Measurements from ENCODE around the gene DGKQ. TPM values are rescaled to one million over a fixed set of nuclear protein-coding genes. Genes with fewer than 3 reads are reported as not detected.
A peak's percentile ranks its signal among the peaks of the same experiment; 100 is the strongest.
"Not testable (repeated sequence)": the region's sequence is repeated elsewhere in the genome, so short reads cannot be mapped to it uniquely, and the experiment has no call there.

Gene DGKQ
- total RNA-seq, 2 donors from 2014 or later = 10.8 to 11.9 TPM

DNA sequence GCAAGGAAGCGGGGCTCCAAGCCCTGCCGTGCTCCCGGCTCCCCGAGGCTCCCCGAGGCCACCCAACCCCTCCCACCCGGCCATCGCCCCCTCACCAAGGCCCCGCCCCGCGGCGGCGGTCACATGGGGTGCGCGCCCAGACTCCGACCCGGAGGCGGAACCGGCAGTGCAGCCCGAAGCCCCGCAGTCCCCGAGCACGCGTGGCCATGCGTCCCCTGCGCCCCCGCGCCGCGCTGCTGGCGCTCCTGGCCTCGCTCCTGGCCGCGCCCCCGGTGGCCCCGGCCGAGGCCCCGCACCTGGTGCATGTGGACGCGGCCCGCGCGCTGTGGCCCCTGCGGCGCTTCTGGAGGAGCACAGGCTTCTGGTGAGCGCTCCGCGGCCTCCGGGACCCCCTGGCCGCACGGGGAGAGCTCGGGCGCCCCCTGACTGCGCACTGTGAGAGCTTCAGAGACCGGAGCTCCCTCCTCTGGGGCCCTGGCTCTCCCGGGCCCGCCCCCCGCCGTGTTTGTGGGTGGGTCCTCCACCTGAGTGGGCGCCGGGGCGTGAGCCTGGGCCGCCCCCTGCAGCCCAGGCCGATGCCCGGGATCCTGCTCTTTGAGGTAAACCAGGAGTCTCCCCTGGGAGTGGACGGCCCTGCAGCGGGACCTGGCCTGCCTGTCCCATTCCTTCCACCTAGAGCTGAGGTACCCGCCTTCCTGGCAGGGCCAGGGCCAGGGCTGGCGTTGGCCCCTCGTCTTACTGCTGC lies 13.7 kb upstream of the DGKQ start, which contains the start of gene IDUA:
IDUA (plus strand) TSS at position 166 of the 745 bp plus-strand sequence; CDS start at position 207, 41 bp downstream.
- intact Hi-C loops (cut with DNase I) = no loop called here
- DNase-seq (ENCODE audit: low spot score) = peak; percentile 93

GRCh38 chr4:986428-986878 lies 13.1 kb upstream of the DGKQ start:
- intact Hi-C loops (cut with DNase I) = no loop called here

DNA sequence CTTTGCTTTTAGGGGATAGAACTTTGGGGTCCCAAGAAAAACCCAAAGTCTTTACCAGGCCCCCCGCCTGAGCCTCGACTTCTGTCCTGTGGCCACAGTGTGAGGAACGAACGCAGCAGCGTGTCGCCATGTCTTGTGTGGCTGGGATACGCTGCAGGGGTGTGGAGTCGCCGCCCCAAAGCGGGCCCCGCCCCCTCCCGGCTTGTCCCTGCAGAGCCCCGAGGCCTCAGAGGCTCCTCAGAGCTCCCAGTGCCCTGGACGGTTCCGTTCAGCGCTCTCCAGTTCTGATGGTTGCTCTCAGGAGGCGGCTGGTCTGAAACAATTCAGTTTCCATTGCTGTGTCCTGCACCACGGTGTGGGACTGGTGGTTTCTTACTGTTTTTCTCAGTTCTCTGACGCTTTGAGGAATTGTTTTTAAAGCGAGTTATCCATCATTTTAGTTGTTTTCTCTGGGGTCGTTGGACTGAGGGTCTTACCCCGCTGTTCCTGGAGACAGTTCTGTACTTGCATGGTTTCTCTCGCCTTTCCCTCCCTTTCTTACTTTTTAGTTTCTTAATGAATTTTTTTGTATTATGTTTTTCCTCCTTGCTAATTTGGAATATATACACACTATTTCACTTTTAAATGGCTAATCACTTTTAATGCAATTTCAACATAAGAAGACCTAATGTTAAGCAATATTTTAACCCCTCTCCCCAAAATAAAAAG lies 11.9 kb upstream of the DGKQ start:
- no peak for DNase-seq (ENCODE audit: low spot score)
- intact Hi-C loops (cut with DNase I) = no loop called here

More at GRCh38 chr4:986428-986878, 13.1 kb upstream of the DGKQ start:
- no peak for DNase-seq (ENCODE audit: low spot score)

DNA sequence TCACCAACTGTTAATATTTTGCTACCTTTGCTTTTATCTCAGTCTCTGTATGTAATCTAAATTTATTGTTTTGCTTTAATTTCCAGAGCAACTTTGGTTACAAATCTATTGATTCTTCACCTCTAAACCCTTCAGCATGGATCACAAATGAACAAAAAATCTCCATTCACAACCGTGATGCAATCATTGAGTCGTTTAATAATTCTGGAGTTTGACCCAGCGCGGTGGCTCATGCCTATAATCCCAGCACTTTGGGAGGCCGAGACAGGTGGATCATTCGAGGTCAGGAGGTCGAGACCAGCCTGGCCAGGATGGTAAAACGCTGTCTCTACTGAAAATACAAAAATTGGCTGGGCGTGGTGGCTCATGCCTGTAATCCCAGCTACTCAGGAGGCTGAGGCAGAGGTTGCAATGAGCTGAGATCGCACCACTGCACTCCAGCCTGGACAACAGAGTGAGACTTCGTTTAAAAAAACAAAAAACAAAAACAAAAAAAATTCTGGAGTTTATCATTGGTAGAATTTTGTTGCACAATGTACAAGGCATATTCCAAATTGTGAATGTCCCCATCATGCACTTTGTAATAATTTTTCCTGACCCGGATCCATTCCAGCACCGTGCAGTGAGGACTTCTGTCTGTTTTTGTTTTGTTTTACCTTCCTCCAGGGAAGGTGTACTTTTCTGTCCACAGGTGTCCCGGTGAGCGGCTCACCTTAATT lies 11.1 kb upstream of the DGKQ start:
- DNase-seq (ENCODE audit: low spot score) = no peak
- intact Hi-C loops (cut with DNase I) = no loop called here

- DNase-seq (ENCODE audit: low spot score) = no peak
- intact Hi-C loops (cut with DNase I) = no loop called here
These were observed 9.4 kb upstream of the DGKQ start for GRCh38 chr4:982814-983213.

DNA sequence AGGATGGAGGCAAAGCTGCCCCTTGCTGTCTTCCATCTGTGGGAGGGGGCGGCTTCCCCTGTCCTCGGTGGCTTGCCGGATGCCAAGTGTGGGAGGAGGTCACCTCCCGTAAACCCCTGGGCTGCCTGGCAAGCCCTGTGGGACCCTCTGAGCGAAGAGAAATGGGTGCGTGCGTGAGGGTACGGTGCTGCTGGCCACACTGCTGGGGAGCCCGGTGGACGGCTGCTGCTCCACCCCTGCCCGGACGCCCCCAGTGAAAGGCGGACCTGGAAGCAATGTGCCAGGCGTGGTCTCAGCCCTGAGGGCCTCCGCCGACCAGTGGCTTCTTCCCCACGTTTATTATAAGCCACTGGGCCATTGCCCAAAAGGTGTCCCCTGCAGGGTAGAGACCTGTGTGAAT lies 8.9 kb upstream of the DGKQ start:
- intact Hi-C loops (cut with DNase I) = no loop called here
- DNase-seq (ENCODE audit: low spot score) = no peak

DNA sequence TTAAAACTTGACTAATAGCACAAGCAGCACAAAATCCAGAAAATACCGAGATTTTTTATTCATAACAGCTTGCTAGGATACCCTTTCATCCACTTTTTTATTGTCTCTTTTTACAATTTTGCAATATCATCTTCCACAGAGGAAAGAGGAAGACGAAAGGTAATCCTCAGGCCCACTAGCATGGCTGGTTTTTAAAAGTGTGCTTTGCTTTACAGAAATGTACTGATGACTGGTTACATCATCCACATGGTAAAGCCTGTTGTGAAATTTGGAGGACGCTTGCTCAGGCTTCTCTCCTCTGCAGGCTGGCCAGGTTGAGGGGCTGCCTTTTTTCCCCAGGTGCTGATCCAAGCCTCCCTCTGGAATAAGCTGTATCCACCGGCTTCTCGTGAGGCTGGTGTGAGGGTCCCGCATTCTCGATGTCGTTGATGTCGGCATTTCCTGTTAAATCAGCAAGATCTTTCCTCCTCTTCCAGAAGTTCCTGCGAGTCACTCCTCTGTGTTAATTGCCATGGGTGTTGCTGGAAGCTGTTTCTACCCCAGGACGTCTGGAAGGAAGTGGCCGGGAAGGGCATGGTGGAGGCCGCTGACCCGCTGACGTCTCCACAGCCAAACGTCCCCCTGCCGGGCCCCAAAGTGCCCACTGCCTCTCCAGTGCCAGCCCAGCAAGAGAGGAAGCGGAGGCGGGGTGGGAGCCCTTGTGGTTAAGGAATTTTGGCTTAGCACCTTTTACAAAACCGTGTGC lies 5.8 kb upstream of the DGKQ start:
- intact Hi-C loops (cut with DNase I) = no loop called here
- no peak for DNase-seq (ENCODE audit: low spot score)

- intact Hi-C loops (cut with DNase I) = not testable (repeated sequence)
These were observed 2.6 kb upstream of the DGKQ start for GRCh38 chr4:976016-976415.

GRCh38 chr4:974668-975067 lies 1.3 kb upstream of the DGKQ start:
- intact Hi-C loops (cut with DNase I) = no loop called here
- DNase-seq (ENCODE audit: low spot score) = no peak

More at GRCh38 chr4:976016-976415, 2.6 kb upstream of the DGKQ start:
- not testable (repeated sequence) for DNase-seq (ENCODE audit: low spot score)

DNA sequence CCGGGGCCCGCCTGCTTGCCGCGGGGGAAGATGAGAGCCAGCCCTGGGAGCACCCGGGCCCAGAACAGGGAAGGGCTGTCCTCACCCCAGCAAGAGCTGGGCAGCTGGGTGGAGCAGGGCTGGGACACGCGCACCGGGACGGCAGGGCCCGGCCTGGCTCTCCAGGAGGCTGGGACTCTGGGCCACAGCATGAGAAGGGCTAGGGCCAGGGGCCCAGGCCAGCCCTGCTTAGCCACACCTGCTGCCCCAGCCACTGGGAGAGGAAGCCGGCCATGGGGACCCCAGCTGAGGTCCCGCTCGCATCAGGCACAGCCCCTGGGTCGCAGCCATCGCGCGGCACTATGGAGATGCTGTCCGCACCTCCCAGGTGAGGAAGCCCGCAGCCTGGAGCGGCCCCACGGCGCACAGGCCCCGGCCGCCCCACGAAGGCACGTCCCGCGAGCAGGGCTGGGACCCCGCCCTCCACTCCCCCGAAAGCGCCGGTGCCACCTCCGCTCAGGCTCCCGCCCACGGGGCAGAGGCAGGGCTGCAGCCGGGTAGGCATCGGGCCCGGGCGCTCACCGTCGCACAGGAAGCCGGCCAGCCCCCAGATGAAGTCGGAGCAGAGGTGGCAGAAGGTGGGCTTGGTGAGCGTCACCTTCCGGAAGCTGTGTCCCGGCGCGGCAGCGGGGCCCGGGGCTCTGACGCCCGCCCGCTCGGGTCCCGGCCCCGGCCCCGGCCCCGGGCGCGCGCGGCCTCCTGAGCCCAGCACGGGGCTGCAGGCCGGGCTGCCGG lies 531 bp downstream of the DGKQ start:
- no peak for DNase-seq (ENCODE audit: low spot score)
- intact Hi-C loops (cut with DNase I) = loop anchor here in 1 of 2 donors (1.0 kb wide), 1 partner anchor 74 kb away; no protein-coding TSS in a partner anchor

DNA sequence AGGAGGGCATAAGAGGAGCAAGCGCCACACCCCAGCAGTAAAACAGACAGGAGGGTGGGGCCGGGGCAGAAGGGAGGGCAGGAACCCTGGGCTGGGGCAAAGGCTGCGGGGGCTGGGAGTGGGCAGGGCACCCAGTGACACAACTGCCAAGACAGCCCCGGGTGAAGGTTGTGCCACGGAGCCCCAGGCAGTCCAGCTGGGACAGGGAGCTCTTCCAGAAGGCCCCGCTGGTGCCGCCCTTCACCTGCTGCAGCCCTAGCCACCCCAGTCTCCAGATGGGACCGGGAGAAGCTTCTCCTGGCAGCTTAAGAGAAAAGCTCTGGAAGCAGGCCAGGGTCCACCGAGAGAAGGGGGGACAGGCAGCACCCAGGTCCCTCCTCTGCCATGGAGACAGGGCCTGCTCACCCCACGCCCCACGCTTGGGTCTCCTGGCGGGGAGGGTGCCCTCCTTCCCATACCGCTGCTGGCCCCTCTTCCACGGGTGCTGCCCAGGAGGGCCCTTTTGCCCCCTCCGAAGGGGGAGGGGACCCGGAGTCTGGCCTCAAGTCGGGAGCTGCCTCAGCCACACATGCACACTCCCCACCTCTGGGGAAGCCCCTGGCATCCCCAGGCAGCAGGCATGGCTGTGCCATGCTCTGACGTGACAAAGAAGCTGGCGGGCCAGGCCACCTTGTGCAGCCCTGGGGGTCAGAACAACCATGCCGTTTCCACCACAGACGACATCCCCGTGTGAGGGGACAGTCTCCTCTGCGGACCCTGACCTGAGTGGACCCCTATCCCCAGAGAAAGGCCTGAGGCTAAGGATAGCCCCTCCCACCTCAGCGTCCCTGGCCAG lies 1.5 kb downstream of the DGKQ start:
- intact Hi-C loops (cut with DNase I) = loop anchor here in 1 of 2 donors (1.0 kb wide), 1 partner anchor 75 kb away; no protein-coding TSS in a partner anchor
- no peak for DNase-seq (ENCODE audit: low spot score)

- DNase-seq (ENCODE audit: low spot score) = no peak
- intact Hi-C loops (cut with DNase I) = no loop called here
These were observed 2.4 kb downstream of the DGKQ start for GRCh38 chr4:970854-971520.

DNA sequence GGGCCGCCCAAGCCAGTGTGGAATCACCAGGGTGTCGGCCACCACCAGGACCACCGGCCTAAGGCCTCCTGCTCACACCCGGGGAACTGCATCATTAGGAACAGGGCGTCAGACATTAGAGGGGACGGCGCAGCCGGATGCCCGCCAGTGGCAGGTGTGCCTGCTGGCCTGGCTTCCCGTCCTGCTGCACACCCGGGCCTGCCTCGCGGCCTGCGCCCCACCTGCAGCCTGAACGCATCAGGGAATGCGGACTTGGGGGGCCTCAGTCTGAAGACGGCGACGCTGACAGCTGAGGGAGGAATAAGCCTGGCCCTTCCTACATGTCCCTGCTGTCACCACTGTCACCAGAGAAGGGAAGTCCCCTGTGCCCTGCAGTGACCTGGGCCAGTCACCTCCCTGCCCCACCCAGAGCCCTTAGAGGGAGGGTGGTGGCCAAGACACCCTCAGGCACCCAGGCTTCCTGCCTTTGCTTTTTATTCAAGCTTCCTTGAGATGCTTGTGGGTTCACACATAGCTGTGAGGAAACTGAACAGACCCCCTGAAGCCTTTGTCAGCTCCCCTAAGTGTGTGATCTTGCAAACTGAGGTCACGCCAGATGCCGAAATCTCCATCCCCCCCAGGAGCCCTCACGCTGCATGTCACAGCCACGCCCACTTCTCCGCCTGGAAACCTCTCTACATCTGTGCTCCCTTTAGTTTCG lies 3.2 kb downstream of the DGKQ start:
- no peak for DNase-seq (ENCODE audit: low spot score)
- intact Hi-C loops (cut with DNase I) = no loop called here

GRCh38 chr4:968621-969394 lies 4.6 kb downstream of the DGKQ start:
- intact Hi-C loops (cut with DNase I) = no loop called here
- no peak for DNase-seq (ENCODE audit: low spot score)

- no peak for DNase-seq (ENCODE audit: low spot score)
- intact Hi-C loops (cut with DNase I) = no loop called here
These were observed 5.1 kb downstream of the DGKQ start for GRCh38 chr4:968221-968620.

All from posterior vena cava (tissue), 2 donors.